H1 (cell line): ENCODE data around the gene TMEM59L. TPM values are rescaled to one million over a fixed set of nuclear protein-coding genes. Genes with fewer than 3 reads are reported as not detected.

Experiments used
- CTCF ChIA-PET: fragments of 300-600 bp; sonication (Branson Sonifier 250); formaldehyde crosslinking; loops from one replicate; lab custom pipeline; 2021; ENCODE audit not compliant: partially characterized antibody; lab: Charles Lee
- POLR2A ChIA-PET: fragments of 300-600 bp; sonication (Branson Sonifier 250); formaldehyde crosslinking; loops from one replicate; lab custom pipeline; 2021; ENCODE audit warnings: inconsistent platforms; ENCODE audit not compliant: partially characterized antibody; lab: Charles Lee
- DNase-seq, 2 experiments: peaks; one replicate each; pipeline versions ENCODE4 v3.0.0 to v3.0.0-alpha.2; 2010 to 2022; ENCODE audit warnings: low spot score in 2 of 2, low read depth in 1 of 2, mixed read lengths in 1 of 2
- FAIRE-seq: peaks from 2 replicates; lab custom pipeline; 2011; peaks lifted over from hg19 to GRCh38; lab: Jason Lieb, UNC
- H2AFZ ChIP-seq: 2 replicates; pipeline ENCODE4 v1.8.1; 2012; ENCODE audit warnings: low read length, inconsistent platforms
- H2AK5ac ChIP-seq: 2 replicates; pipeline ENCODE4 v1.6.1; 2013; ENCODE audit warnings: low read depth, low read length
- H2BK120ac ChIP-seq: replicated peaks from 2 replicates; pipeline ENCODE3; 2013; ENCODE audit warnings: low read depth, low read length, inconsistent platforms
- H2BK12ac ChIP-seq: 2 replicates; pipeline ENCODE4 v1.6.1; 2013; ENCODE audit warnings: low read depth, low read length
- H2BK15ac ChIP-seq: 2 replicates; pipeline ENCODE4 v1.6.1; 2013; ENCODE audit warnings: low read length
- H2BK20ac ChIP-seq: 2 replicates; pipeline ENCODE4 v1.6.1; 2013; ENCODE audit warnings: low read length
- H2BK5ac ChIP-seq: 2 replicates; pipeline ENCODE4 v1.6.1; 2013; ENCODE audit warnings: low read depth, low read length
- H3K14ac ChIP-seq: 2 replicates; pipeline ENCODE4 v1.6.1; 2013; ENCODE audit warnings: inconsistent platforms; ENCODE audit not compliant: insufficient read length
- H3K18ac ChIP-seq: 2 replicates; pipeline ENCODE4 v1.6.1; 2013; ENCODE audit warnings: low read length; ENCODE audit errors: extremely low read depth
- H3K23ac ChIP-seq: 2 replicates; pipeline ENCODE4 v1.6.1; 2013; ENCODE audit warnings: inconsistent platforms; ENCODE audit not compliant: insufficient read length
- H3K23me2 ChIP-seq: 2 replicates; pipeline ENCODE4 v1.6.1; 2013; ENCODE audit warnings: low read depth, low read length
- H3K27ac ChIP-seq: 2 replicates; pipeline ENCODE4 v1.6.1; 2011; ENCODE audit warnings: low read depth, low read length, inconsistent platforms
- H3K27me3 ChIP-seq, 4 experiments: replicated peaks in 1 of 4; 1 replicate in 1 of 4; 2 replicates in 3 of 4; pipeline versions ENCODE4 v1.6.1 to v1.8.1; 2011 to 2013; ENCODE audit warnings: low read length in 3 of 4, mild to moderate bottlenecking in 3 of 4, inconsistent platforms in 2 of 4, mixed read lengths in 2 of 4, moderate library complexity in 1 of 4; ENCODE audit not compliant: control insufficient read depth in 3 of 4, insufficient read depth in 3 of 4; ENCODE audit errors: extremely low read depth in 1 of 4
- H3K36me3 ChIP-seq, 4 experiments: 2 replicates each; pipeline versions ENCODE4 v1.6.1 to v1.8.1; 2011 to 2013; ENCODE audit warnings: mild to moderate bottlenecking in 4 of 4, low read length in 3 of 4, moderate library complexity in 2 of 4, control low read depth in 1 of 4, inconsistent platforms in 1 of 4; ENCODE audit not compliant: insufficient read depth in 4 of 4, control insufficient read depth in 2 of 4
- H3K4ac ChIP-seq: replicated peaks from 2 replicates; pipeline ENCODE3; 2013; ENCODE audit warnings: low read length, low read depth, mixed read lengths, inconsistent platforms; ENCODE audit not compliant: insufficient read length
- H3K4me1 ChIP-seq, 4 experiments: replicated peaks in 1 of 4; 1 replicate in 1 of 4; 2 replicates in 3 of 4; pipeline versions ENCODE4 v1.6.1 to v1.8.1; 2011 to 2013; ENCODE audit warnings: low read length in 3 of 4, inconsistent platforms in 2 of 4, mixed read lengths in 1 of 4; ENCODE audit not compliant: insufficient read depth in 4 of 4, control insufficient read depth in 3 of 4
- H3K4me2 ChIP-seq, 2 experiments: 2 replicates each; pipeline versions ENCODE4 v1.6.1 to v1.8.1; 2011 to 2013; ENCODE audit warnings: low read depth in 2 of 2, low read length in 2 of 2, control low read depth in 1 of 2, inconsistent platforms in 1 of 2, mild to moderate bottlenecking in 1 of 2; ENCODE audit not compliant: insufficient read depth in 1 of 2
- H3K4me3 ChIP-seq, 4 experiments: fragments of 200-600, 300-600 bp in 1 of 4; sonication (generic), shearing (Covaris generic), sonication (Bioruptor Twin) in 1 of 4; 2 replicates each; pipeline versions ENCODE4 v1.5.1 to v1.8.1; 2011 to 2016; ENCODE audit warnings: low read length in 4 of 4, low read depth in 3 of 4, control low read depth in 2 of 4, inconsistent platforms in 2 of 4, mild to moderate bottlenecking in 2 of 4, mixed read lengths in 1 of 4, moderate library complexity in 1 of 4; ENCODE audit not compliant: insufficient read depth in 2 of 4; ENCODE audit errors: extremely low read depth in 1 of 4
- H3K56ac ChIP-seq: replicated peaks from 2 replicates; pipeline ENCODE3; 2013; ENCODE audit warnings: low read depth, mild to moderate bottlenecking, mixed read lengths, low read length, inconsistent platforms; ENCODE audit not compliant: insufficient read length
- H3K79me1 ChIP-seq: 2 replicates; pipeline ENCODE4 v1.6.1; 2013; ENCODE audit warnings: low read depth, low read length, control low read depth
- H3K79me2 ChIP-seq, 2 experiments: 2 replicates each; pipeline versions ENCODE4 v1.6.1 to v1.8.1; 2012 to 2013; ENCODE audit warnings: low read length in 2 of 2, mild to moderate bottlenecking in 2 of 2, inconsistent platforms in 1 of 2; ENCODE audit not compliant: insufficient read depth in 2 of 2, control insufficient read depth in 1 of 2
- H3K9ac ChIP-seq, 4 experiments: replicated peaks in 1 of 4; 1 replicate in 1 of 4; 2 replicates in 3 of 4; pipeline versions ENCODE4 v1.6.1 to v1.8.1; 2011 to 2013; ENCODE audit warnings: low read depth in 3 of 4, low read length in 3 of 4, control low read depth in 2 of 4, mild to moderate bottlenecking in 2 of 4, moderate library complexity in 2 of 4, inconsistent platforms in 1 of 4; ENCODE audit errors: extremely low read depth in 1 of 4
- H3K9me3 ChIP-seq, 2 experiments: 2 replicates each; pipeline versions ENCODE4 v1.6.1 to v1.8.1; 2012 to 2013; ENCODE audit warnings: mild to moderate bottlenecking in 2 of 2, moderate library complexity in 2 of 2, control low read depth in 1 of 2, inconsistent platforms in 1 of 2, low read depth in 1 of 2, low read length in 1 of 2, mixed read lengths in 1 of 2; ENCODE audit not compliant: insufficient read depth in 2 of 2
- H4K20me1 ChIP-seq, 2 experiments: replicated peaks in 1 of 2; 2 replicates each; pipeline versions ENCODE3 to v1.8.1; 2011 to 2013; ENCODE audit warnings: inconsistent platforms in 2 of 2, low read length in 2 of 2, mild to moderate bottlenecking in 1 of 2; ENCODE audit not compliant: insufficient read depth in 2 of 2, control insufficient read depth in 1 of 2
- H4K5ac ChIP-seq: 2 replicates; pipeline ENCODE4 v1.6.1; 2013; ENCODE audit warnings: low read length, low read depth, mixed read lengths, inconsistent platforms; ENCODE audit not compliant: insufficient read length
- H4K8ac ChIP-seq: 2 replicates; pipeline ENCODE4 v1.8.0; 2013; ENCODE audit warnings: mild to moderate bottlenecking, moderate library complexity, low read length, inconsistent platforms; ENCODE audit not compliant: insufficient read depth; ENCODE audit errors: extremely low read depth
- H4K91ac ChIP-seq: replicated peaks from 2 replicates; pipeline ENCODE3; 2013; ENCODE audit warnings: low read length, mixed read lengths, inconsistent platforms; ENCODE audit not compliant: insufficient read length
- BCL11A ChIP-seq, 2 experiments: IDR thresholded peaks; one replicate each; pipeline ENCODE4 v1.6.1; 2011; ENCODE audit warnings: low read depth in 2 of 2, low read length in 2 of 2, mild to moderate bottlenecking in 2 of 2
- CBX5 ChIP-seq: fragments of 300-800, 300-1000 bp; sonication (generic); IDR thresholded peaks from 2 replicates; pipeline ENCODE4 v1.7.1; 2016; ENCODE audit warnings: antibody characterized with exemption, low read length, low read depth
- HDAC2 ChIP-seq, 2 experiments: fragments of 300-600 bp in 1 of 2; sonication (generic) in 1 of 2; IDR thresholded peaks; 2 replicates each; pipeline ENCODE4 v1.6.1; 2011 to 2012; ENCODE audit warnings: low read depth in 2 of 2, low read length in 2 of 2, mild to moderate bottlenecking in 2 of 2, moderate library complexity in 2 of 2, borderline replicate concordance in 1 of 2, inconsistent platforms in 1 of 2
- JUN ChIP-seq: IDR thresholded peaks from 2 replicates; pipeline ENCODE4 v1.6.1; 2011; ENCODE audit warnings: low read depth, mild to moderate bottlenecking, improper control_type of control experiment, low read length
- JUND ChIP-seq: IDR thresholded peaks from 2 replicates; pipeline ENCODE4 v1.6.1; 2011; ENCODE audit warnings: mild to moderate bottlenecking, improper control_type of control experiment, low read length
- SUZ12 ChIP-seq: fragments of 200-600 bp; sonication (generic); IDR thresholded peaks from 2 replicates; pipeline ENCODE4 v1.6.1; 2012; ENCODE audit warnings: mild to moderate bottlenecking, inconsistent platforms, low read length, moderate library complexity, mixed read lengths
- TBP ChIP-seq: IDR thresholded peaks from 2 replicates; pipeline ENCODE4 v1.6.1; 2011; ENCODE audit warnings: low read depth, low read length, improper control_type of control experiment
- TCF12 ChIP-seq: IDR thresholded peaks from 2 replicates; pipeline ENCODE4 v1.6.1; 2011; ENCODE audit warnings: low read depth, mild to moderate bottlenecking, low read length
- TEAD4 ChIP-seq: IDR thresholded peaks from 2 replicates; pipeline ENCODE4 v1.6.1; 2012; ENCODE audit warnings: low read depth, low read length, inconsistent platforms, mixed read lengths
- WGBS, 2 experiments: shearing (Covaris generic) in 1 of 2; methylation state at CpG; one replicate each; pipeline versions ENCODE4 v1.1.6 to v1.1.7; 2013 to 2015; ENCODE audit warnings: low lambda C conversion rate in 2 of 2, mixed read lengths in 2 of 2, inconsistent platforms in 1 of 2, low coverage in 1 of 2, missing lambda C conversion rate in 1 of 2; ENCODE audit not compliant: insufficient replicate concordance in 2 of 2, insufficient coverage in 1 of 2, insufficient read length in 1 of 2; ENCODE audit errors: extremely low coverage in 1 of 2, missing lambda C conversion rate in 1 of 2; 5-methylcytosine and 5-hydroxymethylcytosine counted together
- polyA plus RNA-seq, 7 experiments: library from polyadenylated mRNA; depleted of rRNA in 3 of 7; stranded (reverse) in 5 of 7; unstranded in 2 of 7; fragments of >200 nt in 5 of 7; fragments of 200-250 nt in 2 of 7; gene quantifications; 1 replicate in 5 of 7; 2 replicates in 1 of 7; 4 replicates in 1 of 7; pipeline versions ENCODE4 v1.2.1 to v1.2.3, GENCODE V29; 2011 to 2013; ENCODE audit warnings: missing spikeins in 2 of 7, mixed read lengths in 2 of 7
- total RNA-seq: library from RNA; stranded (reverse); fragmentation: NEBNext Ultra II Directional; extraction: Animal tissue kit (Norgen Biotek cat#: 25700); gene quantifications from 2 replicates; pipeline ENCODE4 v1.2.1, GENCODE V29; 2021

TMEM59L gene
- total and polyA plus RNA-seq, 2 of the 8 experiments (the other 6 are each of a cell fraction or from before 2014, with no cell fraction given) = 4.0 to 12.2 TPM

GRCh38 chr19:18604820-18605159, 7.9 kb upstream of the TMEM59L start:
- no peak overlapping the region for H4K5ac ChIP-seq

More at GRCh38 chr19:18604820-18605159, 7.9 kb upstream of the TMEM59L start:
- Histone ChIP-seq H2BK120ac (no peak overlapping the region), H4K20me1 (peaks cover 0 to 11% of the 10 kb centered on the region in 2 experiments), H3K4ac (peak overlapping the region; percentile 38), H4K91ac (no peak overlapping the region), H3K9ac (no peak overlapping the region), H3K79me1 (no peaks in the 10 kb centered on the region), H4K8ac (no peak overlapping the region), H3K4me1 (peaks cover 20 to 34% (median 25%) of the 10 kb centered on the region in 4 experiments), H2BK12ac (no peak overlapping the region), H3K23me2 (peaks cover 6% of the 10 kb centered on the region; the same call in 1 of the 2 replicates), H3K4me2 (peak overlapping the region in 1 of 2 experiments; percentile 63; a peak in 3 of 4 replicates), H3K14ac (no peak overlapping the region), H2BK5ac (no peak overlapping the region), H3K4me3 (peak overlapping the region in 1 of 4 experiments; percentile 53; a peak in 2 of 8 replicates), H3K18ac (no peak overlapping the region), H2BK15ac (no peak overlapping the region), H2AFZ (no peak overlapping the region), H3K9me3 (no peaks in the 10 kb centered on the region), H3K36me3 (peaks cover 0 to 14% (median 0%) of the 10 kb centered on the region in 4 experiments; a peak in 1 of 8 replicates), H3K27me3 (peaks cover 65 to 82% (median 80%) of the 10 kb centered on the region in 4 experiments), H2BK20ac (no peak overlapping the region), H3K27ac (no peak overlapping the region), H2AK5ac (no peak overlapping the region), H3K23ac (no peak overlapping the region), H3K79me2 (no peaks in the 10 kb centered on the region), H3K56ac (no peak overlapping the region)
- POLR2A ChIA-PET = interaction anchor here (0.6 to 3.3 kb wide), 5 partner anchors 11 to 217 kb away, joined by 3 to 23 read pairs (median 4); partner anchors contain the start of gene REX1BD
- no peak for TF ChIP-seq HDAC2 (IDR thresholded peaks at IDR 0.05; ENCODE audit: borderline replicate concordance in 1 of 2, low read depth in 2 of 2, low read length in 2 of 2)
- no peak for TF ChIP-seq CBX5
- no peak for TF ChIP-seq SUZ12
- TF ChIP-seq JUND = no peak
- TF ChIP-seq TEAD4 = no peak
- no peak for TF ChIP-seq JUN
- no peak for TF ChIP-seq BCL11A (IDR thresholded peaks at IDR 0.05; ENCODE audit: low read depth in 2 of 2, low read length in 2 of 2)
- no peak for TF ChIP-seq TBP
- no peak for TF ChIP-seq TCF12
- FAIRE-seq (no peak), DNase-seq (no peak)
- WGBS, 2 experiments = 12% methylated on average over 9 of the region's 10 CpGs; no CpG with 5 or more reads in 1 of the 2 experiments
- CTCF ChIA-PET = interaction anchor here (0.8 to 3.5 kb wide), 6 partner anchors 8 to 242 kb away, joined by 3 to 31 read pairs (median 4); partner anchors contain the start of genes REX1BD and TMEM59L
